NCI-H446 treated with DMSO at 0.1 percent for 48 hours (cell line): ENCODE measurements around the gene PLS1.
"Not testable (repeated sequence)": the region's sequence is repeated elsewhere in the genome, so short reads cannot be mapped to it uniquely, and the experiment has no call there.

Experiments
- DNase-seq: peaks from one replicate; lab custom pipeline; 2025; lab: John Stamatoyannopoulos, UW

Gene PLS1

GRCh38 chr3:142693136-142693853, 97.1 kb downstream of the PLS1 start:
- DNase-seq = no peak

- no peak for DNase-seq
Observed at GRCh38 chr3:142694225-142694624, 98.0 kb downstream of the PLS1 start.

DNA sequence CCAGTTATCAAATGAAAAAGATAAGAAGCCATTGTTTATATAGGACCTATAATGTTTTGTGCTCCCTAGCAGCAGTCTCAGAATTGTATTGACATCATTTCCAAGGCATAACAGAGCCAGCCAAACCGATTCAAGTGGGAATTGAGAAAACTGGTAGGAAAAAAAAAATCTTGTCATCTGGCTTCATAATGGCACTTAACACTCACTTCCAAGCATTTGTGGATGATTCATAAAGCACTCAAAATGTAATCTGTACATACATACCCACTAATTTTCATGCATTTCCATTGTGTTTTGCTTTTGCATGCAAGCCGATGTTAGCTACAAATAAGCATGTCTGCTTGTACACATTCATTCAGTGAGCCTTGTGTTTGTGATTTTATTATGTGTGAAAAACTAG, 109.0 kb downstream of the PLS1 start:
- peak; percentile 67 for DNase-seq

DNA sequence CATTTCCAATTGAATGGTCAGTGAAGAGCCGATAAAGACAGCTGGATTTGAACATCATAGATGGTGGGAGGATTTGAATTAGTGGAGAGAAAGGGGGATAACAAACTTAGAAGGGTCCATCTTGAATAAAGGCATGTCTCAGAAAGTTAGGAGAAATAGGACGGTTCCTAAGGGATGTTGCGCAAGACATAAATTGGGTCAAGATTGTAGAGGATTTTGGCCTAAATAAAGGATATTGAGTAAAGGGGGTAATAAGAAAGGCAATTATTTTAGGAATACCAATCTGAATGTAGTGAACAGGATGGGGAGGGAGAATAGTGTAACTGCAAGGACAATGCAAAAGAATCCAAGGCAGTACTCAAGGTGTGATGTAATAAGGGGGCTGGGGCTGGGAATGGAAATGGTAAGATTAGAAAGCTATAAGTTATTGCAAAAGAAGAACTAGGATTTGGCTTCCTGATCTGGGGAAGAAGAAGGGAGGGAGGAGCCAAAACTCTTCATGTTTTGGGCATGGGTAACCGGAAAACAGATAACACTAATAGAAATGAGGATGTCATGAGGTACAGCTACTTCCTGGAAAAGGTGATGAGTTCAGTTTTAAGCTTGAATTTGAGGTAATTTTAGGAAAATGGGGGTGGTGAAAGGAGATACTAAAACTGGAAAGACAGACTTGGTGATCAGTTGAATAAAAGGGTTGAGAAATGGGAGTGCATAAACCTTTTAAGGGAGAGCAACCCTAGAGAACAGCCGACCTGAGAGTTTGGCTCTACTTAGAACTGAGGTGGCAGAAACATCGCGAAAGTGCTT, 110.3 kb downstream of the PLS1 start:
- DNase-seq = no peak

DNA sequence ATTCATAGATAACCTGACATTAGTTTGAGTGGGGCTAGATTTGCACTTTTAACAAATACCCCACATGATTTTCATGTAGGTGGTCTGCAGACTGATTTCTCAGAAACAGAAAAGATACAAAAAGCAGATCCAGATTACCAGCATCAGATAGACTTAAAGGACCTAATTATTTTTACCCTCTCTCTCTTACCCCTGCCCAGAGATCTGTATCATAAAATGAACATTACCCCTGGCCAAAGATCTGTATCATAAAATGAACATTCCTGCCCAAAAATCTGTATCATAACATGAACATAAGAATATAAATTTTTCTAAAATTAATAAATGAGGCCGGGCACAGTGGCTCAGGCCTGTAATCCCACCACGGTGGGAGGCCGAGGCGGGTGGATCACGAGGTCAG, 113.0 kb downstream of the PLS1 start:
- DNase-seq = no peak

DNA sequence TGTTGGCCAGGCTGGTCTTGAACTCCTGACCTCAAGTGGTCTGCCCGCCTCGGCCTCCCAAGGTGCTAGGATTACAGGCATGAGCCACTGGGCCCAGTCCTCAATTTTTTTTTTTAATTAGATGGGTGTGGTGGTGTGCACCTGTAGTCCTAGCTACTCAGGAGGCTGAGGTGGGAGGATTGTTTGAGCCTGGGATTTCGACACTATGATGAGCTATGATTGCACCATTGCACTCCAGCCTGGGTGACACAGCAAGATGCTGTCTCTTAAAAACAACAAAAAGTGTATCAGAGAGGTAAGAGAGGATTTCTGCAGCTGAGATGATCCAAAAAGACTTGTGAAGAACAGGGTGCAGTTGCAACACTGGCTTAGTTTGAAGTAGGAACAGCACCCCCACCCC, 118.7 kb downstream of the PLS1 start:
- not testable (repeated sequence) for DNase-seq

DNA sequence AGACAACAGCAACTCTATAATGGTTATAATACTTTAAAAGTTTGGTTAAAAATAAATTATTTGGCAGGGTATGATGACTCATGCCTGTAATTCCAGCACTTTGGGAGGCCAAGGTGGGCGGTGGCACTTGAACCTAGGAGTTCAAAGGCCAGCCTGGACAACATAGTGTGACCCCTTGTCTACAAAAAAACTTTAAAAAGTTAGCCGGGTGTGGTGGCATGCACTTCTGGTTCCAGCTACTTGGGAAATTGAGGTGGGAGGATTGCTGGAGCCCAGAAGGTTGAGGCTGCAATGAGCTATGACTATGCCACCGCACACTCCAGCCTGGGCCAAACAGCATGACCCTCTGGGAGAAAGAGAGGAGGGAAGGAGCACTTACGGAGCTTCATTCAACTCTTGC, 119.9 kb downstream of the PLS1 start:
- DNase-seq = no peak

- DNase-seq = no peak
Observed at GRCh38 chr3:142723665-142723967, 127.4 kb downstream of the PLS1 start.

GRCh38 chr3:142723968-142724681, 127.9 kb downstream of the PLS1 start, which contains the start of gene TRPC1:
Gene TRPC1 (plus strand): TSS chr3:142724034. CDS start chr3:142724560, 526 bp downstream.
- DNase-seq = peak; percentile 89

GRCh38 chr3:142724682-142725356, 128.6 kb downstream of the PLS1 start:
- DNase-seq = no peak

DNA sequence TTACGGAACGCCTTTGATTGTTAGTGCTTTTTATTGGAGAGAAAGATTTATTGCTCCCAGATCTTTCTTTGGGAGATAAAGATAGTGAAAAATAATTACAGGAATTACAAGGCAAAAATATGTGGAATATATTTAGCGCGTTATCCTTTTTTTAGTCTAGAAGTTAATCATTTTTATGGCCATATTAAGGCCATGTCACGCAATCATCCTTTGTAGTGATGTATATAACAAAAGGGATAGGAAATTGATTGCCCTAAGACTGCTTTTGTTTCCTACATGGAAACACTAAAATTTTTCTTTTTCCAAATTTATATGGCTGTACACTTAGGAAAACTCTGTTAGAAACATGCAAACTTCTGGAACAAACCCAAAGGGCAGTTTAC, 129.2 kb downstream of the PLS1 start:
- DNase-seq = no peak

DNA sequence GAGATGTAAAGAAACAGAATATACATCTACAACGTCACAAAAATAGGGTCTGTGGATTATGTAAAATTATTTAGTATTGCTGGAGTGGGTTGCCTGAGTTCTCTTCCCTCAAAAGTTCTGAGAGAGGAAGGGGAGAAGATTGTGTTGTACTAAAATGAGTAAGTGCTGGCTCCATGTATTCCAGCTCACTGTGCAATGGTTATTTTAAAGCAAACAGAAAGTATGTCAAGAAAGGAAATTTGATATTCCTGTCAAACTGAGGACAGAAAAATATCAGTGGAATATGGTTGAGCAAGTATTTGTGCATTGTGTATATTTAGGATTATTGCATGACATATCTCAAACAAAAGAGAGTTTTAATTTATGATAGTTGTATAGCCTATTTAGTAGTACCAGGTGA, 129.8 kb downstream of the PLS1 start:
- DNase-seq = no peak

DNA sequence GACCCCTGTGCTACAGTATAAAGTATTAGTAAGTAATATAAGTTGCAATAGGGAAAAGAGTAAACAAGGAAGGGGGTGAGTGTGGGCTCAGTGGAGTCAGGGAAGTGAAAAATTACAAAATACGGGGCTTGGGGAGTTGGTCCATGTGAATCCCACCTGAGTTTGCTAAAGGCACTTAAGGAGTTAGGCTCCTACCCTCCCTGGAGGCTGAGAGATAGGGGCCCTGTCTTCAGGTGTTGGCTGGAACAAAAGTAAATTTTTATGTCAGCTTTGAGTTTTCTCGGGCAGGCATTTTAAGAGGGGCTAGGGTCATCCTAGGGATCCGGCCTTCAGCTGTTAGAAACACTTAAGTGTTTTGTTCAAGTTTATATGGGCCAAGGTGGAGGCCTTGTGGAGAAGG, 135.9 kb downstream of the PLS1 start:
- DNase-seq = no peak

DNA sequence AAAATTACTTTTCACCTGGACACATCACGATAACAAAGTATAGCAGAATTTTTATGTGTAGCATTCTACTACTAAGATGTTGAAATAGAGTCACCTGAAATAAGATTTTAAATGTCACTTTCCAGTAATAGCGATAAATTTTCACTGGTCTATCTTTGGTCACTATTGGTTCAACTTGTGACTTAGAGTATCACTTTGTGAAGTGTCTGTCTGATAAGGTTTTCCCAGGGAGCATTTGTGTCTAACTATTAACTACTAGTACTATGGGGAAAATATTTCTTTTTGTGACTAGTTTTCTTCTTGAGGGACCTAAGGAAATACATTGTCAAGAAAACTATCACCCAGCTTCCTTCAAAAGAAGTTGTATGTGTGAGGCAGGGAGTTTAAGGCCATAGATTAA, 138.6 kb downstream of the PLS1 start:
- DNase-seq = no peak

DNA sequence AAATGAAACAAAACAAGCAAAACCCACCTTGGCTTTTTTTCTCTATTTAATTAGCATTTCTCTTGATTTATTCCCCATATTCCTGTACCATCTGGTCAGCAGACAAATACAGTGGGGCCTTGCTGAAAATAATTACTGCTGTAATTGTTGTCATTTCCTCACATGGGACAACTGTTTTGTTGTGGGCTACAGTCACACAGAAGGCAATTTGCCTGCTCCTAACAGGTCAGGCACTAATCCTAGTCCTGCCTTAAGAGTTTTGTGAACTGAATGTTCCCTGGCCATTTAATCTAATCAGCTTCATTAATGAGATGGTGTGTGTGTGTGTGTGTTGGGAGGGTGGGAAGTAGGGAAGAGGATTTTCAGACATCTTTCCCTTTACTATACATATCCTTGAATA, 139.3 kb downstream of the PLS1 start:
- DNase-seq = no peak

GRCh38 chr3:142738396-142738795, 142.2 kb downstream of the PLS1 start:
- DNase-seq = no peak

- DNase-seq = no peak
Observed at GRCh38 chr3:142746646-142747045, 150.5 kb downstream of the PLS1 start.

DNA sequence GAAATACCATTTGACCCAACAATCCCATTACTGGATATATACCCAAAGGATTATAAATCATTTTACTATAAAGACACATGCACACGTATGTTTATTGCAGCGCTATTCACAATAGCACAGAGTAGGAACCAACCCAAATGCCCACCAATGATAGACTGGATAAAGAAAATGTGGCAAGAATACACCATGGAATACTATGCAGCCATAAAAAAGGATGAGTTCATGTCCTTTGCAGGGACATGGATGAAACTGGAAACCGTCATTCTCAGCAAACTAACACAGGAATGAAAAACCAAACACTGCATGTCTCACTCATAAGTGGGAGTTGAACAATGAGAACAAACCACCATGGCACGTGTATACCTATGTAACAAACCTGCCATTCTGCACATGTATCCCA, 154.3 kb downstream of the PLS1 start:
- not testable (repeated sequence) for DNase-seq

- DNase-seq = not testable (repeated sequence)
Observed at GRCh38 chr3:142752605-142753004, 156.4 kb downstream of the PLS1 start.

DNA sequence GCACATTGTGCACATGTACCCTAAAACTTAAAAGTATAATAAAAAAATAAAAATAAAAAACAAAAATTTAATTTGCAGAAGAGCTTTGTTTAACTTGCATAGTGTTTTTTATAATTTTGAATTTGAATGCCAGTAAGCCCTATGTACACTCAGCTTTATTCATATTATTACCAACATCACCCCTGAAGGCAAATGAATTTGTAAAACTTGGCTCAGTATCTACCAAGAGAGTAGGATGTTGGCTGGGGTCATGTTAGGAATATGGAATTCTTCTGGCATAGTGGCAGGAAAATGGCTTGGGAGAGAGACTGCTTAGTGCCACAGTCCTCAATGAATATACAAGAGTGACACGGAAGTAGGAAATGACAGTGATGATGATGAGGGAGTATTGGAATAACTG, 158.3 kb downstream of the PLS1 start:
- DNase-seq = no peak
